C4-2B (cell line): ENCODE measurements around the gene DGKH.

Source experiments
- CTCF ChIP-seq: fragments of 450-650 bp; conservative IDR thresholded peaks from 2 replicates; pipeline ENCODE4 v1.5.1; 2017; ENCODE audit warnings: mild to moderate bottlenecking
- ZFX ChIP-seq: fragments of 450-650 bp; IDR thresholded peaks from 2 replicates; pipeline ENCODE4 v1.6.1; 2017

DNA sequence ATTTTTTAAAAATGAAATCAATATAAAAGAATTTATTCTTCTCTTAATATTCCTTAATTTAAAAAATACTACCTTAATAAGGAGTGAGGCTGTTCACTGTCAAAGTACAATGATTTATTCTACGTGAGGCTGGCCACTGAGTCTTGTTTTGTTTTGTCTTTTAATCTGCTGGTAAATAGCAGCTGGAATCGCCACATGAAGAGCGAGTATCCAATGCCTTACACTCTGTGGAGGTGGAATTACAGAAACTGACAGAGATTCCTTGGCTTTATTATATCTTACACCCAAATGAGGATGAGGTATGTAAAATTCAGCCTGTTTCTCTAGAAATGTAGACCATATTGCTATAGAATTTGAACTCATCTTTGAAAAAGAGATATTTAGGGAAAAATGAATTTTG lies 170.6 kb downstream of the DGKH start:
- no peak for TF ChIP-seq CTCF
- no peak for TF ChIP-seq ZFX
